ENCODE data around the gene CFAP46.

DNA sequence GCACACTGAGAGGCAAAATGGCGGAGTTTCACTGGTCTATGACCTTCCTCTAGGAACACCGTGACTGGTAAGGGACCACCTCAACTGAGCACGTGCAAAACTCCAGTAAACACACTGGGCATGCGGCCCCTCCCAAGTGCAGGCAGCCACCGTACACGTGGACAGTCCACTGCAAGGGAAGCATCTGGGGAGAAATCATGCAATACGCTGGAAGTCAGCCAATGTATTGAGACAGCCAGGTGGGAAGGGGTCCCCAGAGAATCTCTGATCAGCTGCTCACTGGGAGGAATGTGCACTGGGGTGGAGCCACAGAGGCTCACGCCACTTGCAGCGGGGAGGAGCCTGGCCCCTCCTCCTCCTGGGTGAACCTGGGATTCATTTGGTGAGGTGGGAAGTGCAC, 49.3 kb downstream of the CFAP46 start:
- TF ChIP-seq, protein P1, sequence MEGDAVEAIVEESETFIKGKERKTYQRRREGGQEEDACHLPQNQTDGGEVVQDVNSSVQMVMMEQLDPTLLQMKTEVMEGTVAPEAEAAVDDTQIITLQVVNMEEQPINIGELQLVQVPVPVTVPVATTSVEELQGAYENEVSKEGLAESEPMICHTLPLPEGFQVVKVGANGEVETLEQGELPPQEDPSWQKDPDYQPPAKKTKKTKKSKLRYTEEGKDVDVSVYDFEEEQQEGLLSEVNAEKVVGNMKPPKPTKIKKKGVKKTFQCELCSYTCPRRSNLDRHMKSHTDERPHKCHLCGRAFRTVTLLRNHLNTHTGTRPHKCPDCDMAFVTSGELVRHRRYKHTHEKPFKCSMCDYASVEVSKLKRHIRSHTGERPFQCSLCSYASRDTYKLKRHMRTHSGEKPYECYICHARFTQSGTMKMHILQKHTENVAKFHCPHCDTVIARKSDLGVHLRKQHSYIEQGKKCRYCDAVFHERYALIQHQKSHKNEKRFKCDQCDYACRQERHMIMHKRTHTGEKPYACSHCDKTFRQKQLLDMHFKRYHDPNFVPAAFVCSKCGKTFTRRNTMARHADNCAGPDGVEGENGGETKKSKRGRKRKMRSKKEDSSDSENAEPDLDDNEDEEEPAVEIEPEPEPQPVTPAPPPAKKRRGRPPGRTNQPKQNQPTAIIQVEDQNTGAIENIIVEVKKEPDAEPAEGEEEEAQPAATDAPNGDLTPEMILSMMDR (IDR thresholded peaks at IDR 0.05) = no peak
- TF ChIP-seq POLR2A (IDR thresholded peaks at IDR 0.05) = no peak

Data from Peyer's patch (tissue), 4 donors.